HG03103 (cell line): ENCODE results near the gene COQ8A.
A peak's percentile ranks its signal among the peaks of the same experiment; 100 is the strongest.

ENCODE experiments used
- ATAC-seq: cut with Tn5 transposase; IDR thresholded peaks from one replicate; pipeline ENCODE4 v1.9.1; 2021; ENCODE audit warnings: low read depth; ENCODE audit not compliant: unreplicated experiment

The COQ8A gene

DNA sequence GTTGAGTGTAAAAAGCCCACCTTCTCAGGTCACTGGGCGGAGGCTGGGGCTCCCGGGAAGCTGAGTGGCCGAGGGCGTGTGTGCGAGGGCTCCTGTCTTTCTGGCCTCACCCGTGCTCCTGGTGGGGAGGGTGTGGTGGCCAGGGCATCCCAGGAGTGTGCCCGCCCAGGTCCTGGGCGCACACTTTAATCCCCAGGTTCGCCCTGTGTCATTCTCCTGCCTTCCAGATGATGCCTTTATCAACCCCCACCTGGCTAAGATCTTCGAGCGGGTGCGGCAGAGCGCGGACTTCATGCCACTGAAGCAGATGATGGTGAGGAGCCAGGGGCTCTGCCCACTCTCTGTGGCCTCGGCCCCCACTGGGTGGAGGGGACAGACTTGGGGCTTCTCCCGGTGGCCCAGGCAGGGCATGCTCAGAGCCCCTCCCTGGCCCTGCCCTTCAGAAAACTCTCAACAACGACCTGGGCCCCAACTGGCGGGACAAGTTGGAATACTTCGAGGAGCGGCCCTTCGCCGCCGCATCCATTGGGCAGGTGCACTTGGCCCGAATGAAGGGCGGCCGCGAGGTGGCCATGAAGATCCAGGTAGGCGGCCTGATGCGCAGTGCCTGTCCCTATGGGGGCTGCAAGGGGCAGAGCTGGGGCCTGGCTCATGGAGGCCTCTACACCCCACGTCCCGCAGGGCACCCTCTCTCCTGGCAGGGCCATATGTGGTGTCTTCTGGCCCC is 42.5 kb downstream of the COQ8A start:
- no peak for ATAC-seq

DNA sequence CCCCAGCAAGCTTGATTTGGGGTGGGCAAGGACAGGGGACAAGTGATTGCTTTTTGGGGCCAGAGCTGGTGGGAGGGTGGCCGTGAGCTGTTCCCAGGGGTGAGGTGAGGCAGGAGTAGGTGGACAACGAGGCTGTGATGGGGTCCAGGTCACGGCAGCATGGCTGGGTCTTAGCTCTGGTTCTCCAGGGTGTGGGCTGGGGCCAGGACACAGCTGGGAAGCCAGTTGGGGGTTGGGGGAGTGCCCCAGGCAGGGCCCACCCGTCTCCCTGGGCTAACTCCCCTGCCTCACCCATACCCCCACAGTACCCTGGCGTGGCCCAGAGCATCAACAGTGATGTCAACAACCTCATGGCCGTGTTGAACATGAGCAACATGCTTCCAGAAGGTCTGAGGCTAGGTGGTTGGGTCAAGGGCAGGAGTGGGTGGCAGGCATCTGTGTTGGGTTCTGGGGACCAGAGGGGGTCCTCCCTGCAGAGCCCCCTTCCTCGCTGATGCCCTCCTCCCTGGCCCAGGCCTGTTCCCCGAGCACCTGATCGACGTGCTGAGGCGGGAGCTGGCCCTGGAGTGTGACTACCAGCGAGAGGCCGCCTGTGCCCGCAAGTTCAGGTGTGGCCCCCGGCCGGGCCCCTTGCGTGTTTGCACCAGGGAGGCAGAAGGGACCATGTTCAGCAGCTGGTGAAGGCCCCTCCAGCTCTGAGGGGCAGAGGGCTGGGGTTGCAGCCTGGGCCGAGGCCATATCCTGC is 43.3 kb downstream of the COQ8A start:
- ATAC-seq: no peak

DNA sequence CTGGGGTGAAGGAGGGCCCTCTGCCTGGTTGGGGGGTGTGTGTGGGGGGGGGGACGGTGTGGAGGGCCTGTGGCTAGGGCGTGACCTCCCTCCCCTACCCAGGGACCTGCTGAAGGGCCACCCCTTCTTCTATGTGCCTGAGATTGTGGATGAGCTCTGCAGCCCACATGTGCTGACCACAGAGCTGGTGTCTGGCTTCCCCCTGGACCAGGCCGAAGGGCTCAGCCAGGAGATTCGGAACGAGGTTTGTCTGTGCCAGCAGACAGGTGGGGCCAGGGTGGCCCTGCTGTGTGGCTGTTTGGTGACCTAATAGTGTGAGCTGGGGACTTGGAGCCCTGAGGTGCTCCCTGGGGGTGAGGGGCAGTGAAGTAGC is 43.9 kb downstream of the COQ8A start:
- no peak for ATAC-seq

DNA sequence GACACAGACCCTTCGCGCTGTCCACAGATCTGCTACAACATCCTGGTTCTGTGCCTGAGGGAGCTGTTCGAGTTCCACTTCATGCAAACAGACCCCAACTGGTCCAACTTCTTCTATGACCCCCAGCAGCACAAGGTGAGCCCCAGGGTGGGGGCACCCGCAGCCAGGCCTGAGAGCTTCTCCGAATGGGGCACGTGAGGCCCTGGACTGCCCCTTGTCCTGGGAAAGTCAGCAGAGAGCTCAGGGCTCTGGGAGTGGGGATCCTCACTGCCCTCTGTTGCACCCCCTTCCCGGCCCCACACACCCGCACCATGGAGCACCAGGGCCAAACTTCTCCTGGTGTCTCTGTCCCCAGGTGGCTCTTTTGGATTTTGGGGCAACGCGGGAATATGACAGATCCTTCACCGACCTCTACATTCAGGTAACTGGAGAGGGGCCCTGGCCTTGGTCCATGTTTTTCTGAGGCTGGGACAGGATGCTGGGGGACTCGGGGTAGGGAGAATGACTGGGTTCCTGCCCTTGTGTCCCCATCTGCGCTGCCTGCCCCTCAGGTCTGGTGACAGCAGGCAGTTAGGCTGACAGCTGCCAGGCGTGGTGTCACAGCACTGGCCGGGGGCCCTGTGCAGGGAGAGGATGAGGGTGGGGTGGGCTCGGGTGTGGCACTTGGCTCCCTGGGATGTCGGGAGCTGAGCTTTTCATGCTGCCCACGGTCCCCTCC is 44.6 kb downstream of the COQ8A start:
- ATAC-seq: no peak

DNA sequence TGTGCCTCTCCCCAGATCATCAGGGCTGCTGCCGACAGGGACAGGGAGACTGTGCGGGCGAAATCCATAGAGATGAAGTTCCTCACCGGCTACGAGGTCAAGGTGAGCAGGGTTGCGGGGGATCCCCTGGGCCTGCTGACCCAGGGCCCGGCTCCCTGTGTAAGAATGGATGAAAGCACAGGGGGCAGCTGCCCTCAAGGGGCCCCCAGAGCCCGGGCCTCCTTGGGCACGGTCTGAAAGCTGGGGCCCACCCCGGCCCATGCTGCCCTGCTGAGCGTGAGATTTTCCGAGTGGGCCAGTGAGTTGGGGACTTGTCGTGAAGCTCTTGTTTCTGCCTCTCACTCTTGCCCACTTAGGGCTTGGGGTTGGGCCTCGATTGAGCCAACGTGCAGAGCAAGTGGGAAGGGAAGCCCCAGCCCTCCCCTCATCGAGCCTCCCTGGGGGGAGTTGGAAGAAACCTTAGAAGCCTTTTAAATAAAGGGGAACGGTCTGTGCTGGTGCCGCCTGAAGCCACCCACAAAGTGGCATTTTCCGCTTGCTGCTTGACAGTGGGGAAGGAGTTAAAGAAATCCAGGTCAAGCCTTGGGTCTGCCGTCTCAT is 45.2 kb downstream of the COQ8A start:
- no peak for ATAC-seq

DNA sequence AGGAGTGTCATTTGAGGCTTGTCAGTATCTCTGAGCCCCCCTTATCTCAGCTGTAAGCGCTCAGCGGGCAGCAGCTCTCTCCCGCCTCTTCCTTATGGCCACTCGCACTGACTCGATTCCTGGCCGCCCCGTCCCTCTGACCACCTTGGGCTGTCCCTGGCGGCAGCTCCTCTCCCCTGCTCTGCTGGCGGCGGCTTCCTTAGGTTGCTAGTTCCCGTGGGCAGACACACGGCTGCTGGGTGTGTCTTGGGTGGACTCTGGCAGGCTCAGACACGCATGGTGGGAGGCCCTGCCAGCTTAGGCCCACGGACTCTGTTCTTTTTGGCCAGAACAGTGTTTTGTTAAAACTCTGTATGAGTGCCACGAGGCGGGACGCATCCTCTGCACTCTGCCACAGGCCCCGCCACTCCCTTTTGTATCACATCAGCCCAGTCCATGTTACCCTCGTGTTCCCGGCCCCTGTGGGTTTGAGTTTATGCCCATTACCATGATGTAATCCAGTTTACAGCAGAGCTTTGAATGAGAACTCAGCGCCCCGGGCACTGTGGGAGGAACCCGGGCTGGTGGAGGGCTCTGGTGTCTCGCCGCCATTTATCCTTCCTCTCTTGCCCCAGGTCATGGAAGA is 45.9 kb downstream of the COQ8A start:
- ATAC-seq: no peak

DNA sequence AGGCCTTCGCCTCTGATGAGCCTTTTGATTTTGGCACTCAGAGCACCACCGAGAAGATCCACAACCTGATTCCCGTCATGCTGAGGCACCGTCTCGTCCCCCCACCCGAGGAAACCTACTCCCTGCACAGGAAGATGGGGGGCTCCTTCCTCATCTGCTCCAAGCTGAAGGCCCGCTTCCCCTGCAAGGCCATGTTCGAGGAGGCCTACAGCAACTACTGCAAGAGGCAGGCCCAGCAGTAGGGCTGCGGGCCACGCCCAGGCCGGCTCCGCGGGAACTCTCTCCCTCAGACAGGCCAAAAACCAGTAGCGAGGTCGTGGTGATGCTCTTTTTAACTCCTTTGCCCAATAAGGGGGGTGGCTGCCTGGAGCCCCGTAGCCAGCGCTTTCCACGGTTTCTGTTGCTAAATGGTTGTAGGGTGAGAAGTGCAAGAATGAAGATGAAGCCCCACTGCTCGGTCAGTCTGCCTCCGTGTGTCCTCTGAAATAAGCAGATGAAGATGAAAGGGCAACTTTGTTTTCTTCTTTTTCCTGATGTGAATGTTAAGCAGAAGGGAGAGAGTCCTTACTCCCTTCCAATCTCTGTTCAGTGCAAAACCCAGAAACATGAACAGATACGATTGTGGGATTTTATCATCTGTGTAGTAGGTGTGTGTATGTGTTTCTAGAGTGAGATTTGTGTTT is 46.5 kb downstream of the COQ8A start:
- no peak for ATAC-seq

DNA sequence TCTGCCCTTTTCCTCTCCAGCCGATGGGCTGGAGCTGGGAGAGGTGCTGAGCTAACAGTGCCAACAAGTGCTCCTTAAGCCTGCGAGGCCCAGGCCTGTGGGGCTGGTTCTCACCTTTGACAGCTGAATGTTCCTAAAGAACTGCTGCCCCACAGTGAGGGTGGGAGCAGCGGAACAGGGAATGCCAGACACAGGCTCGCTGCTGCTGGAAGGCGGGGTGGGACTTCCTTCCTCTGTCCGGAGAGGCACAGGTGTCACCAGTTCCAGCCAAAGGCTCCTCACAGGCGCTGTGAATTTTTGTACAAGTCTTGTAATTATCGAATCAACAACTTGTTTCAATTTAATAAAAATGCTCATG is 47.1 kb downstream of the COQ8A start:
- no peak for ATAC-seq

DNA sequence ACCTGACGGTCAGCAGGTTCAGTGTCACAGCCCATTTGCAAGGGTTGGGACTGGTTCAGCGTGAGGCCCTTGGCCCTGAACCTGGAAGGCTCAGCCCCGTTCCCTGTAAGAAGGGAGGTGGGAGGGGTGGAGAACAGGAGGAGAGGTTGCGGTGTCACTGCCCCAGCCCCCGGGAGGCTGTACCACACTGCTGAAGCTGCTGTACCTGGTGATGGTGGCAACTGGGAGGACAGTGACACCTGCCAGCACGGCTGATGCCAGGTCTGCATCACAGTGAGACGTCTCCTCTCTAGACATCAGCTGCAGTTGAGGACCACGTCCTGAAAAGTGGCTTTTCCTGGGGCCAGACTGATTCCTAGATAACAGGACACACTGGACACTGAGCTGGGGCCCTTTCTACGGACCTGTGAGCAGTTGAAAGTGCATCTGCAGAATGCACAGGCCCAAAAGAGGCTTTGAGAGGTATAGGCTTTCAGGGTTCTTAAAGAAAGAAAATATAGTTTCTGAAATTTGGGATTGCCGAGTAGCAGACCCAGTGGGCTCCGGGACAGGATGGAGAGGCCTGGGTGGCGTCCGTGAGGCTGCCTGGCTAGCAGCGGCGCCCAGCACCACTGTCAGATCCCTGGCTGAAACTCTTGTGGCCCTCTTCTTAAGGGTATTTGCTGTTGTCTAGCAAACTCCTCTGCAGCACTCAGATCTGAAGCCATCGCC is 47.7 kb downstream of the COQ8A start:
- no peak for ATAC-seq

DNA sequence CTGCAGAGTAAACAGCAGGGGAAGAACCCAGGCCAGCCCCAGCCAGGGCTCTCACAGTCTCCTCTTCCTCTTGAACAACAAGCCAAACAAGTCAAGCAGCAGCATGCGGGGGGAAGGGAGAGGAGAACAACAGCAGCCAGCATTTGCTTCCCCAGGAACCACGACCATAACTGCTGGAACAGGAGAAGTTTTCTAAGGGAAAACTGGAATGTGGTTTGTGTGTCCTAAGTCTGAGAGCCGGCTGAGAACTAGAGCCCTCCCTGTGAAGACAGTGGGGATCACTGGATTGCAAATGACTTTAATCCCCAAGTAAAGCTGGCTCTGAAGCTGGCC is 48.2 kb downstream of the COQ8A start:
- no peak for ATAC-seq

DNA sequence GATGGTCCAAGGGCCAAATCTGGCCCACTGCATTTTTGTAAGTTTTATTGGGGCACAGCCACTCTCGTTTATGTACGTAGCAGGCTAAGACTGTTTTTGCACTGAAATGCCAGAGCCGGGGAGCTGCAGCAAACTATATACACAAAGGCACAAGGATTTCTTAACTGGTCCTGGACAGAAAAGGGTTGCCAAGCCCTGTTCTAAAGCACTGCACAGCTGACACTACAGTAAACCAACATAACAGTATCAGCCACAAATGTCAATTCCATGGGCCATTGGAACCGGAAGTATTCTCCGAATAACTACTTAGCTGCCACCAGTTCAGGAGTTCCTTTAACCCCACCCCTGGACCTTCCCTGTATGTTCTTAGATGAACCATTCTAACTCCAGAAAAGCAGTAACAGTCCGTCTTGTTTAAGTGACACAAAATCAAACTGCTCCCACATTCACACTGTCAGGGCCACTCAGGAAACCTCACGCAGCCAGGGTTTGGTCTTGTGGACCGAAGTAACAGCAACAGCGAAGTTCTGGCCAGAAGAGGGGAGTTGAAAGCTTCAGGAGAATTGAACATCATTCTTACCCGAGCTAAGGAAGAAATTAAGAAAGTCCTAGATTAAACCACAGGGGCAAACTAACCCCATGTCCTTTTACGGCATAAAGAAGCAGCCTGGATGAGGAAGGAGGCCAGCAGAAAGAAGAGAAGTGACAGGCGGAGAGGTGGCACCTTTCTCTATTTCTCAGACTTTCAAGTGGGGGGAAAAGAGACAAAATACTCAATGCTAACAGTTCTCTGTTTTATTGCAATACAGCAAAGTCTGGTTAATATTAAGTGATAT is 49.2 kb downstream of the COQ8A start:
- ATAC-seq: no peak

DNA sequence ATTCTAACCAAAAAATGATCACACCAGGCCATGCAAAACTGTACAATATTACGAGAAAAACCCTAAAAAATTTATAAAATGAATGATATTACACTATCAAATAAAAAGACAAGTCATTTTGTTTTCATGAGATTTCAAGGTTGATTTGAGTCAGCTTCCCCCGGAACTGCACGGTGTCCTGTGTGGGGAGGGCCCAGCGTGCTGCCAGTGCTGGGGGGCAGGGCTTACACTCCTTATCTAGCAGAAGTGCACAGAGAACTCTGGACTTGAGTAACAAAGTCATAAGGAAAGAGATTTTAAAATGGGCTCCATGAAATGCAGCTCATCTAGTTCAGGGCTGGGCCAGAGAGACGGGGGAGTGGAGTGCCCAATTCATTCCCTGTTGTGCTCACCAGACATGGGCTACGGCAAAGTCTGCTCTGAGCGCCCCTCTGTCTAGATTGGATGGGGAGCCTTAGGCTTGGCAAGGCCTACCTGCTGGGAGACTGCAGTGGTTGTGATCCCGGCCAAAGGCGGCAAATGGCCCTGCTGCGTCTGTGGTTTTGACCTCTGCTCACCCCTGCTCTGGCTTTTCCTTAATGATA is 50.1 kb downstream of the COQ8A start:
- peak; percentile 71 for ATAC-seq

DNA sequence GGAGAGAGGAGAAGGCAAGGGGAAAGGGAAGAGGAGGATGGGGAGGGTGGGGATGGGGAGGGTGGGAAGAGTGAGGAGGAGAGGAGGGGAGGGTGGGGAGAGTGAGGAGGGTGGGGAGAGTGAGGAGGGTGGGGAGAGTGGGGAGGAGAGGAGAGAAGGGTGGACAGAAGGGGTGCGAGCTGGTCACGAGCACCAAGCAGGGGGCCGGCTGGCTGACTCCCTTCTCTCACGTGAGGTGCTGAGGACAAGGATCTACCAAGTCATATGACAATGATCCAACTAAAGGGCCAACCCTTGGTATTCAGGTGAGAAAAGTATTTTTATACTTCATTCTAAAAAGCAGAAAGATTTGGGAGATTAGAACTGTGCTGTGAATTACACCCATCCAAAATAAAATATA is 51.8 kb downstream of the COQ8A start:
- ATAC-seq: no peak

DNA sequence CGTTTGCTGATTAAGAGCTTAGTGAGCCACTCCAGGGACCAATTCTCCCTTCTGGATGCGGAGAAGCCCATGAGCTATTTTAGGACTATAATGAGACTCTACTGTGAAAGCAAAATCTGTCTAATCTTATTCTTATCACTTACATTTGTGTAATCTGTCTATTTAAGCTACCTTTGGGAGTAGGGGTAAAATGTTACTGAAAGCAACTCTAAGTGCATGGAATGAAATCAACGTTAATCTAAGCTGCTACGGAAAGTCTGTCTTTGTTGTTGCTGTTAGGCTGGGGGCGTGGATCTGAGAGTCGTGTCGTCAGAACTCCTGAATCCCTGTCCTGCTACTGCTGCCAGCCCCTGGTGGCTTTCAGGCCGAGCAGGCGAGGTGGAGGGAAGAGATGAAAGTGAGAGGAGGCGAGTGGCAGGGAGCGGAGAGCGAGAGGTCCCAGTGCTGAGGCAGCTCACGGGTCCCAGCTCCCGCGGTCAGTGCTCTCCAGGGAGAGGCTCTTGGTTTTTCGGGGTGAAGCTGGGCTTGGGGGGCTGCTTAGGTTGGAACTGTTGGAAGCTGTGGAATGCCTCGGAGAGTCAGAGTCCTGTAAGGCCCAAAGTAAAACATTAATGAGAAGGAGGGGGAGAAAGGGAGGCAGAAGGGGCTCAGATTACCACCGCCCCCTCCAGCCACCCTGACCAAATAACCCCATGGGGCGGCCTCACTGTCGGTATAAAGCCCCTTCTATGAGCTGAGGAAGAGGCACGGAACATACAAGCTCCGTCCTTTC is 53.9 kb downstream of the COQ8A start:
- ATAC-seq: no peak

DNA sequence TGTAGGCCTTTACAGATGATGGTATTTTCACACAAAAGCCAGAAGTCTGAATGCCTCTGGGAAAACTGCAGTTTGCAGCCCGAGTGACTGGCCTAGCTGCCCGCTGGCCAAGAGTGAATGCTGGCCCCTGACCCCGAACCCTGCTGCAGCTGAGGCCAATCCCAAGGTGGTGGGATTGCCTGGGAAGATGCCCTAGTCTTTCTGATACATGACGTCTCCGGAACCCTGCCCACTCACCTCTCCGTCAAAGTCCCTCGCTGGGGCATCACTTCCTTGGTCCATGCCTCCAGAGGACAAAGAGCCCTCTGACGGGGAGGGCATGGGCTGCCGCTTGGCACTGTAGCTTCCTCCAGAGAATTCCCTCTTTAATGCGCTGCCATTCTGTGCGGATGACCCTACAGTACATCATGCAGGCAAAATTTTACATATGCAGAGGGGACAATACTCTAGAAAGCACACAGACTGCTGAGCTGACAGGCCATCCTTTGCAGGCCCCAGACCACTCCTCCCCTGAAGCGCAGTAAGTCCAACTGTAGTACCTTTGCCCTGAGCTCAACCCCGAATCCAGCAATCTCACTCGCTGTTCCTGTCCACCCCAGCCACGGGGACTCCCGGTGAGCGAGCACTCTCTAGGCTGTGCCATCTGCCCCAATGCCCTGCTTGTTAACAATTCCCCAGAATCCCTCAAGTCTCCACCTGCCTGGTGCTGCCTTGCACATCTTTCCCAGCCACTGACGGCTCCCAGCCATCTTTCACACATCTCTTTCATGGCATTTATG is 54.7 kb downstream of the COQ8A start:
- no peak for ATAC-seq

DNA sequence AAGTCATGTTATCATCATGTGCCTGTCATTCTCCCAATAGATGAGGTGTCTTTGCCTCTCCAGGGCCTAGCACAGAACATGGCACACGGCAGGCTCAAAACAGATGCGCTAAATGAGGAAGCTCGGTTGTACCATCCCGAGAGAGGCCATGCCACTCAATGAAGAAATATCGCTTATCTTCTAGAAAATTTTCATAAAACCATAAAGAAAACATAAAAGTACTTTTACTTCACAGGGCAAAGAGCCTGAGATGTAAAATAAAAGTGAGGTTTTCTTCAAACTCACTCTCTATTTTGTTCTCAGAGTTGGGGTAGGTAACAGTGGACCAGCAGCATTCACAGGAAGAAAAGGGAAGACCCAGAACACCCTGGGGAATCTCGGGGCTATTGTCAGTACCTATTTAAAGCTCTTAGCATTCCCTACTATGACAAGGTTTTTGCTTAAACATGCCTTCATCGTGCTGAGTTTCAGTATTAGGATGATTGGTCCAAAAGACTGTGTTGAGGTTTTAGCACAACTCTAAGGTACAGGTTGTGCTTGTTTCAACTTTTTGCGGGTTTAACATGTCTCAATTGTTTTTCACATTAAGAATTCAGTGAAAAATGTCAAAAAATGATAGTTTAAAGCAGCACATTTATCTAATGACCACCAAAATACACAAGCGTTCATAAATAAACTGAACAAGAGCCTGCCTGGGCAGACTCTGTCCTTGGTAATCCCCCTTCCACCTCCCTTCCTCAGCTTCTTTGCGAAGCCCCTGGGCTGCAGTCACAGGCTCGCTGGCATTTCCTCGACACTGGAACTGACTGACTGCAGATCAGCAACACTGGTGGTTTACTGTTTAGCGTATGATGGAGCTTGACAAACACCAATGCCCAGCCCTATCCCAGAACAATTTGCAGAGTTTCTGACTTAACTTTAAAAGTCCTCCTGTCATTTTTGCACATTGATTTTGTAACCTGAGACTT is 55.6 kb downstream of the COQ8A start:
- ATAC-seq: peak; percentile 96
